MM.1S (cell line): Measurements from ENCODE around the gene LMF1.

Source experiments
- EZH2 ChIP-seq: fragments of 300-600 bp; sonication (generic); optimal IDR thresholded peaks from 2 replicates; pipeline ENCODE3; 2017; ENCODE audit warnings: low read depth, mild to moderate bottlenecking, antibody characterized with exemption, low read length, mixed read lengths
- EZH2phosphoT487 ChIP-seq: fragments of 300-600 bp; sonication (generic); IDR thresholded peaks from 2 replicates; pipeline ENCODE4 v1.6.1; 2018; ENCODE audit warnings: antibody characterized with exemption, low read length
- TF ChIP-seq, protein P1 (sequence below): fragments of 300-600 bp; sonication (generic); IDR thresholded peaks from 2 replicates; pipeline ENCODE4 v1.5.1; 2016; ENCODE audit warnings: antibody characterized with exemption, low read length, mixed read lengths

DNA sequence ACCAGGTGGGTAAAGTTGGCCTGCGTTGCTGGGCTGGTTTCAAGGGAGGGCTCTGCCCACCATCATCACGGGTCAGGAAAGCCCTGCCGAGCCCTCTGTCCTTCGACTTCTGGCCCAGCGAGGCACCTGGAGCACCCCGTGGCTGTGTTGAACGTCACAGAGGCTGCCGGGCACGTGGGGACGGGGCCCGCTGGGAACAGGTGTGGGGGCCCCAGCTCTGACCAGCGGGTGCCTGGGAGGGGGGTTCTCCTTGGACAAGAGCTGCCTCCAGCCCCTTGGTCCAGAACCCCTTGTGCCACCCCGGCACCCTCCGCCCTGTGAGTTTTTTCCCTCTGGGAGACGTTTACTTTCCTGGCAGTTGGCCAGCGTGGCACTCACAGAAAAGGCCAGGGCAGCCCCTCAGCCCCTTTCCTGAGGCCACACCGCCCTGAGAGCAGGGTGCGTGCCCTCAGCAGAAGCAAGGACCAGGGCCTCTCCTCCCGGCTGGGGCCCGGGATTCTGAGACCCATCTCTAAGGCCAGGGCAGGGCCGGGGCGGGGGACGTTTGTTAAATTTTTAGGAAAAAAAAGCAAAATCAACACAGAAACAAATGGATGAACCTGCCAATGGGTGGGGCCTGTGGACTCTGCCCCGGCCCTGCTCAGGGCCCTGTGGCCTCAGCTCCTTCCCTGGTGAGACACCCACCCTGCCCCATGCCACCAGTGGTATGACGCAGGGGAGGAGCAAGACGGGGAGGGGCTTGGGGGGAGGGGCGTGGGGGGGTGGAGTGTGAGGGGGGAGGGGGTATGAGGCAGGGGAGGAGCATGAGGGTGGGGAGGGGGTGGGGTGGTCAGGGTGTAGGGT, 139.0 kb downstream of the LMF1 start:
- TF ChIP-seq, protein P1, sequence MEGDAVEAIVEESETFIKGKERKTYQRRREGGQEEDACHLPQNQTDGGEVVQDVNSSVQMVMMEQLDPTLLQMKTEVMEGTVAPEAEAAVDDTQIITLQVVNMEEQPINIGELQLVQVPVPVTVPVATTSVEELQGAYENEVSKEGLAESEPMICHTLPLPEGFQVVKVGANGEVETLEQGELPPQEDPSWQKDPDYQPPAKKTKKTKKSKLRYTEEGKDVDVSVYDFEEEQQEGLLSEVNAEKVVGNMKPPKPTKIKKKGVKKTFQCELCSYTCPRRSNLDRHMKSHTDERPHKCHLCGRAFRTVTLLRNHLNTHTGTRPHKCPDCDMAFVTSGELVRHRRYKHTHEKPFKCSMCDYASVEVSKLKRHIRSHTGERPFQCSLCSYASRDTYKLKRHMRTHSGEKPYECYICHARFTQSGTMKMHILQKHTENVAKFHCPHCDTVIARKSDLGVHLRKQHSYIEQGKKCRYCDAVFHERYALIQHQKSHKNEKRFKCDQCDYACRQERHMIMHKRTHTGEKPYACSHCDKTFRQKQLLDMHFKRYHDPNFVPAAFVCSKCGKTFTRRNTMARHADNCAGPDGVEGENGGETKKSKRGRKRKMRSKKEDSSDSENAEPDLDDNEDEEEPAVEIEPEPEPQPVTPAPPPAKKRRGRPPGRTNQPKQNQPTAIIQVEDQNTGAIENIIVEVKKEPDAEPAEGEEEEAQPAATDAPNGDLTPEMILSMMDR: no peak
- no peak for TF ChIP-seq EZH2
- TF ChIP-seq EZH2phosphoT487: no peak
